Endodermal cell (in vitro differentiated cells): ENCODE results near the gene VSIG10. TPM values are rescaled to one million over a fixed set of nuclear protein-coding genes. Genes with fewer than 3 reads are reported as not detected.

ENCODE experiments used
- DNase-seq: peaks from one replicate; pipeline ENCODE4 v3.0.0-alpha.2; 2017
- H3K27ac ChIP-seq: 2 replicates; pipeline ENCODE4 v1.5.1; 2013; ENCODE audit warnings: mild to moderate bottlenecking, low read depth, low read length, moderate library complexity
- H3K27me3 ChIP-seq: 2 replicates; pipeline ENCODE4 v1.6.1; 2013; ENCODE audit warnings: mild to moderate bottlenecking, low read length, moderate library complexity; ENCODE audit not compliant: insufficient read depth, control insufficient read depth, poor library complexity, severe bottlenecking
- H3K36me3 ChIP-seq: 2 replicates; pipeline ENCODE4 v1.7.0; 2013; ENCODE audit warnings: mild to moderate bottlenecking, low read length, moderate library complexity; ENCODE audit not compliant: control insufficient read depth, insufficient read depth
- H3K4me1 ChIP-seq: one replicate; pipeline ENCODE4 v1.7.0; 2013; ENCODE audit warnings: low read length; ENCODE audit not compliant: control insufficient read depth, insufficient read depth
- H3K4me3 ChIP-seq: 2 replicates; pipeline ENCODE4 v1.5.1; 2013; ENCODE audit warnings: mild to moderate bottlenecking, low read length, moderate library complexity
- H3K9ac ChIP-seq: 2 replicates; pipeline ENCODE4 v1.6.1; 2013; ENCODE audit warnings: mild to moderate bottlenecking, low read length, moderate library complexity; ENCODE audit not compliant: poor library complexity, severe bottlenecking; ENCODE audit errors: extremely low read depth
- H3K9me3 ChIP-seq: 2 replicates; pipeline ENCODE4 v1.6.1; 2013; ENCODE audit warnings: mild to moderate bottlenecking, low read length, moderate library complexity; ENCODE audit not compliant: control insufficient read depth
- H3K27ac Mint-ChIP-seq: 2 replicates; pipeline ENCODE4 v1.8.0; 2020; ENCODE audit warnings: mixed read lengths
- H3K27me3 Mint-ChIP-seq: 2 replicates; pipeline ENCODE4 v1.8.0; 2021; ENCODE audit warnings: mild to moderate bottlenecking, mixed read lengths; ENCODE audit not compliant: insufficient read depth
- H3K36me3 Mint-ChIP-seq: 2 replicates; pipeline ENCODE4 v1.8.0; 2020; ENCODE audit warnings: low read depth, mixed read lengths
- H3K4me1 Mint-ChIP-seq: 2 replicates; pipeline ENCODE4 v1.8.0; 2020; ENCODE audit warnings: mixed read lengths
- H3K4me3 Mint-ChIP-seq: 2 replicates; pipeline ENCODE4 v1.8.0; 2020; ENCODE audit warnings: mild to moderate bottlenecking, moderate library complexity, mixed read lengths
- H3K9me3 Mint-ChIP-seq: 2 replicates; pipeline ENCODE4 v1.8.0; 2020; ENCODE audit warnings: mild to moderate bottlenecking, mixed read lengths
- WGBS, 2 experiments: methylation state at CpG; one replicate each; pipeline versions ENCODE4 v1.1.5 to v1.1.7; 2013; ENCODE audit warnings: missing lambda C conversion rate in 2 of 2, mixed read lengths in 1 of 2; ENCODE audit not compliant: insufficient coverage in 1 of 2, insufficient read length in 1 of 2; 5-methylcytosine and 5-hydroxymethylcytosine counted together
- total RNA-seq, 2 donors: library from RNA; stranded (reverse); fragmentation: NEBNext Ultra II Directional in 1 of 2; extraction: Animal tissue kit (Norgen Biotek cat#: 25700) in 1 of 2; gene quantifications; 2 replicates in 1 of 2; 3 replicates in 1 of 2; pipeline ENCODE4 v1.2.1, GENCODE V29; 2021
- TF ChIP-seq, protein P1 (sequence below): fragments of 200-600 bp; sonication (generic); conservative IDR thresholded peaks from 2 replicates; pipeline ENCODE4 v1.5.0; 2021; ENCODE audit warnings: antibody characterized with exemption, mild to moderate bottlenecking

Gene VSIG10
- total RNA-seq, 2 donors from 2014 or later = 35.4 to 43.8 TPM

GRCh38 chr12:118127867-118128266 is 24.1 kb upstream of the VSIG10 start:
- Histone ChIP-seq H3K4me1 (no peaks in the 10 kb centered on the region), H3K27ac (no peak overlapping the region), H3K4me3 (no peak overlapping the region), H3K9ac (no peak overlapping the region), H3K27me3 (no peaks in the 10 kb centered on the region), H3K9me3 (peaks cover 4% of the 10 kb centered on the region), H3K36me3 (no peaks in the 10 kb centered on the region)
- TF ChIP-seq, protein P1, sequence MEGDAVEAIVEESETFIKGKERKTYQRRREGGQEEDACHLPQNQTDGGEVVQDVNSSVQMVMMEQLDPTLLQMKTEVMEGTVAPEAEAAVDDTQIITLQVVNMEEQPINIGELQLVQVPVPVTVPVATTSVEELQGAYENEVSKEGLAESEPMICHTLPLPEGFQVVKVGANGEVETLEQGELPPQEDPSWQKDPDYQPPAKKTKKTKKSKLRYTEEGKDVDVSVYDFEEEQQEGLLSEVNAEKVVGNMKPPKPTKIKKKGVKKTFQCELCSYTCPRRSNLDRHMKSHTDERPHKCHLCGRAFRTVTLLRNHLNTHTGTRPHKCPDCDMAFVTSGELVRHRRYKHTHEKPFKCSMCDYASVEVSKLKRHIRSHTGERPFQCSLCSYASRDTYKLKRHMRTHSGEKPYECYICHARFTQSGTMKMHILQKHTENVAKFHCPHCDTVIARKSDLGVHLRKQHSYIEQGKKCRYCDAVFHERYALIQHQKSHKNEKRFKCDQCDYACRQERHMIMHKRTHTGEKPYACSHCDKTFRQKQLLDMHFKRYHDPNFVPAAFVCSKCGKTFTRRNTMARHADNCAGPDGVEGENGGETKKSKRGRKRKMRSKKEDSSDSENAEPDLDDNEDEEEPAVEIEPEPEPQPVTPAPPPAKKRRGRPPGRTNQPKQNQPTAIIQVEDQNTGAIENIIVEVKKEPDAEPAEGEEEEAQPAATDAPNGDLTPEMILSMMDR = no peak
- H3K27me3 Mint-ChIP-seq = no peaks in the 10 kb centered on the region
- H3K36me3 Mint-ChIP-seq = no peaks in the 10 kb centered on the region
- H3K27ac Mint-ChIP-seq = no peak overlapping the region
- peaks cover 5% of the 10 kb centered on the region for H3K9me3 Mint-ChIP-seq
- H3K4me3 Mint-ChIP-seq = no peak overlapping the region
- 93% methylated on average over 5 of the region's 5 CpGs for WGBS, 2 experiments
- H3K4me1 Mint-ChIP-seq = no peaks in the 10 kb centered on the region
- no peak for DNase-seq

DNA sequence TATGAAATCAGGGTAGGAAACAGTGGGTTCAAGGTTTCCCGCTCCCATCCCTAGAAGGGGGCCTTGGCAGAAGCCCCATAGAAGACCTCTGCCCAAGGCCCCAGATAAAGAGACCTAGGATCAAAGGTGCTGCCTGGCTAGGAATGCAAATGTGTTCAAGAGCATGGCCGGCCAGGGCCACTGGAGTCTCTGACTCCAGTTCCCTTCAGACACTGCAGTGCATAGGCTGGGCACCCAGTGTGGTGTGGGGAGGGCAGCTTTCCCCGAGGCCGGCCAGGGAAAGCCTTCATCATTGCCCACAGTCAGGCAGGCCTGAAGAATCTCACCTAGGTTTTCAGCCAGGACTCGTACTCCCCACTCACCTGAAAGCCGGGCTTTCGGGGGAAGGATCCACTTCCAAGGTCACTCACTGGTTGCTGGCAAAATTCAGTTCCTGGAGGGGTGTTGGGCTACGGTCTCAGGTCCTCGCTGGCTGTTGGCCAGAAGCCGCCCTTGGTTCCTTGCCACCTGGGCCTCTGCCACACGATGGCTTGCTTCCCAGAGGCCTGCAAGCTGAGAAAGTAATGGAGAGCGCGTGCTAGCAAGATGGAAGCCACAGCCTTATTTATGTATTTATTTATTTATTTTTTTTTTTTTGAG is 22.4 kb upstream of the VSIG10 start:
- Mint-ChIP-seq H3K4me1 (peaks cover 2% of the 10 kb centered on the region), H3K36me3 (no peaks in the 10 kb centered on the region), H3K9me3 (peaks cover 5% of the 10 kb centered on the region), H3K27me3 (no peaks in the 10 kb centered on the region), H3K4me3 (no peak overlapping the region), H3K27ac (no peak overlapping the region)
- H3K9ac ChIP-seq = no peak overlapping the region
- WGBS, 2 experiments = 85 to 92% methylated on average over 8 to 11 of the region's 13 CpGs
- no peak overlapping the region for H3K27ac ChIP-seq
- H3K27me3 ChIP-seq = no peaks in the 10 kb centered on the region
- TF ChIP-seq, protein P1 = no peak
- H3K4me3 ChIP-seq = no peak overlapping the region
- DNase-seq = no peak
- H3K4me1 ChIP-seq = no peaks in the 10 kb centered on the region
- peaks cover 4% of the 10 kb centered on the region for H3K9me3 ChIP-seq
- H3K36me3 ChIP-seq = no peaks in the 10 kb centered on the region

DNA sequence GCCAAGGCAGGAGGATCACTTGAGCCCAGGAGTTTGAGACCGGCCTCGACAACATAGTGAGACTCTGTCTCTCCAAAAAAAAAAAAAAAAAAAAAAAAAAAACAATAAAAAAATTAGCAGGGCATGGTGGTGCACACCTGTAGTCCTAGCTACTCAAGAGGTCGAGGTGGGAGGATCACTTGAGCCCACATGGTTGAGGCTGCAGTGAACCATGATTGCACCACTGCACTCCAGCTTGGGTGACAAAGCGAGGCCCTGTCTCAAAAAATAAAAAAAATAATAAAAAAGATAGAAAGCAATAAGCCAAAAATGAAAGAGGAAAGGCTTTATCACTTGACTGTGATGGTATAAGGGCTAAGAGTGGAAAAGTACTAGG is 21.9 kb upstream of the VSIG10 start:
- H3K36me3 Mint-ChIP-seq = no peaks in the 10 kb centered on the region
- Histone ChIP-seq H3K27me3 (no peaks in the 10 kb centered on the region), H3K4me1 (no peaks in the 10 kb centered on the region), H3K36me3 (no peaks in the 10 kb centered on the region), H3K9ac (no peak overlapping the region), H3K27ac (no peak overlapping the region), H3K4me3 (no peak overlapping the region), H3K9me3 (peaks cover 4% of the 10 kb centered on the region)
- peaks cover 5% of the 10 kb centered on the region for H3K9me3 Mint-ChIP-seq
- H3K4me3 Mint-ChIP-seq = no peak overlapping the region
- no peaks in the 10 kb centered on the region for H3K27me3 Mint-ChIP-seq
- TF ChIP-seq, protein P1 = no peak
- no peak overlapping the region for H3K27ac Mint-ChIP-seq
- H3K4me1 Mint-ChIP-seq = peaks cover 7% of the 10 kb centered on the region
- WGBS, 2 experiments = 83 to 88% methylated on average over 1 to 3 of the region's 4 CpGs
- DNase-seq = no peak
